CD14-positive monocyte (primary cell): ENCODE measurements around the gene CNTN4. TPM values are rescaled to one million over a fixed set of nuclear protein-coding genes. Genes with fewer than 3 reads are reported as not detected.

ENCODE experiments used
- DNase-seq, 3 donors: peaks; one replicate each; pipeline ENCODE4 v3.0.0-alpha.2; 2011 to 2022
- H2AFZ ChIP-seq: 2 replicates; pipeline ENCODE4 v1.6.0; 2012; ENCODE audit warnings: mild to moderate bottlenecking, low read depth, low read length, inconsistent platforms; ENCODE audit not compliant: insufficient read depth, poor library complexity, severe bottlenecking
- H3K27ac ChIP-seq, 2 donors: 1 replicate in 1 of 2; 2 replicates in 1 of 2; pipeline ENCODE4 v1.5.1; 2012 to 2013; ENCODE audit warnings: low read length in 2 of 2, control low read depth in 1 of 2, inconsistent platforms in 1 of 2, low read depth in 1 of 2, mild to moderate bottlenecking in 1 of 2
- H3K27me3 ChIP-seq, 2 donors: one replicate each; pipeline versions ENCODE4 v1.6.0 to v1.6.1; 2011 to 2013; ENCODE audit warnings: low read length in 2 of 2; ENCODE audit not compliant: control insufficient read depth in 2 of 2, insufficient read depth in 2 of 2
- H3K36me3 ChIP-seq, 2 donors: replicated peaks in 1 of 2; 1 replicate in 1 of 2; 2 replicates in 1 of 2; pipeline versions ENCODE4 v1.5.1 to v1.6.1; 2012 to 2013; ENCODE audit warnings: low read length in 2 of 2, control low read depth in 1 of 2, inconsistent platforms in 1 of 2, mild to moderate bottlenecking in 1 of 2; ENCODE audit not compliant: insufficient read depth in 2 of 2, control insufficient read depth in 1 of 2
- H3K4me1 ChIP-seq, 2 donors: 1 replicate in 1 of 2; 2 replicates in 1 of 2; pipeline versions ENCODE4 v1.5.1 to v1.6.1; 2012 to 2013; ENCODE audit warnings: low read length in 2 of 2, control low read depth in 1 of 2, inconsistent platforms in 1 of 2, mild to moderate bottlenecking in 1 of 2, moderate library complexity in 1 of 2; ENCODE audit not compliant: insufficient read depth in 2 of 2, control insufficient read depth in 1 of 2
- H3K4me2 ChIP-seq: replicated peaks from 2 replicates; pipeline ENCODE3; 2012; ENCODE audit warnings: low read length, moderate library complexity, mild to moderate bottlenecking; ENCODE audit not compliant: poor library complexity, severe bottlenecking; ENCODE audit errors: extremely low read depth
- H3K4me3 ChIP-seq, 3 experiments: fragments of 200-600 bp in 1 of 3; sonication (generic) in 1 of 3; replicated peaks in 1 of 3; 1 replicate in 2 of 3; 2 replicates in 1 of 3; pipeline ENCODE4 v1.5.1; 2011 to 2013; ENCODE audit warnings: low read length in 3 of 3, mild to moderate bottlenecking in 3 of 3, control low read depth in 2 of 3, low read depth in 2 of 3, inconsistent platforms in 1 of 3, moderate library complexity in 1 of 3
- H3K79me2 ChIP-seq: 2 replicates; pipeline ENCODE4 v1.6.0; 2012; ENCODE audit warnings: mild to moderate bottlenecking, control low read depth, inconsistent platforms, low read length, moderate library complexity; ENCODE audit not compliant: insufficient read depth
- H3K9ac ChIP-seq: 2 replicates; pipeline ENCODE4 v1.6.0; 2017; ENCODE audit warnings: low read length, mild to moderate bottlenecking; ENCODE audit not compliant: insufficient read depth, poor library complexity, severe bottlenecking
- H3K9me3 ChIP-seq, 2 donors: replicated peaks in 1 of 2; 1 replicate in 1 of 2; 2 replicates in 1 of 2; pipeline versions ENCODE4 v1.5.1 to v1.6.1; 2012 to 2013; ENCODE audit warnings: low read length in 2 of 2, control low read depth in 1 of 2; ENCODE audit not compliant: control insufficient read depth in 1 of 2, insufficient read depth in 1 of 2
- H4K20me1 ChIP-seq: 2 replicates; pipeline ENCODE4 v1.6.0; 2012; ENCODE audit warnings: mild to moderate bottlenecking, low read length, control low read depth, moderate library complexity; ENCODE audit not compliant: insufficient read depth
- H3K27ac Mint-ChIP-seq, 7 donors: one replicate each; pipeline ENCODE4 v1.8.0; 2020; ENCODE audit warnings: mild to moderate bottlenecking in 7 of 7, mixed read lengths in 7 of 7, moderate library complexity in 6 of 7, inconsistent platforms in 2 of 7
- H3K27me3 Mint-ChIP-seq, 3 donors: one replicate each; pipeline ENCODE4 v1.8.0; 2021 to 2022; ENCODE audit warnings: low read depth in 3 of 3, mild to moderate bottlenecking in 3 of 3, mixed read lengths in 3 of 3, moderate library complexity in 3 of 3, inconsistent platforms in 1 of 3
- H3K36me3 Mint-ChIP-seq, 2 donors: one replicate each; pipeline ENCODE4 v1.8.0; 2020; ENCODE audit warnings: mixed read lengths in 2 of 2, inconsistent platforms in 1 of 2, mild to moderate bottlenecking in 1 of 2
- H3K4me1 Mint-ChIP-seq: one replicate; pipeline ENCODE4 v1.8.0; 2020; ENCODE audit warnings: mild to moderate bottlenecking, mixed read lengths
- H3K4me3 Mint-ChIP-seq, 2 donors: one replicate each; pipeline ENCODE4 v1.8.0; 2020; ENCODE audit warnings: mild to moderate bottlenecking in 2 of 2, mixed read lengths in 2 of 2, moderate library complexity in 1 of 2
- H3K9me3 Mint-ChIP-seq, 7 donors: one replicate each; pipeline ENCODE4 v1.8.0; 2020 to 2022; ENCODE audit warnings: mixed read lengths in 7 of 7, mild to moderate bottlenecking in 6 of 7, moderate library complexity in 6 of 7, inconsistent platforms in 2 of 7
- CTCF ChIP-seq: fragments of 200-600 bp; IDR thresholded peaks from one replicate; pipeline ENCODE4 v1.8.0; 2022; ENCODE audit warnings: antibody characterized with exemption, mild to moderate bottlenecking
- WGBS: methylation state at CpG from one replicate; pipeline ENCODE4 v1.1.5; 2013; ENCODE audit warnings: missing lambda C conversion rate; ENCODE audit not compliant: insufficient coverage; 5-methylcytosine and 5-hydroxymethylcytosine counted together
- intact Hi-C, 2 donors: fragments of 100-400 bp; cut with micrococcal nuclease; formaldehyde crosslinking; loops; one replicate each; pipeline versions ENCODE4 v1.15.0 to v1.15.1; 2023
- polyA plus RNA-seq, 3 donors: library from polyadenylated mRNA; depleted of rRNA in 1 of 3; unstranded in 2 of 3; stranded (reverse) in 1 of 3; fragments of 300-500 nt in 2 of 3; fragments of >200 nt in 1 of 3; fragmentation: Illumina TruSeq in 2 of 3; gene quantifications; 1 replicate in 2 of 3; 2 replicates in 1 of 3; pipeline ENCODE4 v1.2.3, GENCODE V29; 2012 to 2021

CNTN4 gene
- polyA plus RNA-seq, 3 donors, result not detected

GRCh38 chr3:3101660-3102458 is 1003.2 kb downstream of the CNTN4 start:
- no peak for DNase-seq
- Mint-ChIP-seq H3K27me3 (peaks cover 0 to 6% (median 3%) of the 10 kb centered on the region in 3 donors), H3K9me3 (peaks cover 0 to 4% (median 0%) of the 10 kb centered on the region in 7 donors), H3K27ac (no peak overlapping the region), H3K36me3 (no peaks in the 10 kb centered on the region), H3K4me1 (no peaks in the 10 kb centered on the region), H3K4me3 (no peak overlapping the region)
- H3K27me3 ChIP-seq, result no peaks in the 10 kb centered on the region
- no peak overlapping the region for H2AFZ ChIP-seq
- no peaks in the 10 kb centered on the region for H4K20me1 ChIP-seq
- H3K79me2 ChIP-seq, result no peaks in the 10 kb centered on the region
- no peaks in the 10 kb centered on the region for H3K4me1 ChIP-seq
- no peak overlapping the region for H3K4me3 ChIP-seq
- WGBS, result no CpG with 5 or more reads among the region's 6 CpGs
- intact Hi-C loops, result no loop called here
- no peaks in the 10 kb centered on the region for H3K36me3 ChIP-seq
- no peak overlapping the region for H3K4me2 ChIP-seq
- TF ChIP-seq CTCF, result no peak
- no peaks in the 10 kb centered on the region for H3K9me3 ChIP-seq
- H3K9ac ChIP-seq, result no peak overlapping the region
- H3K27ac ChIP-seq, result no peak overlapping the region

- peaks cover 0 to 4% (median 0%) of the 10 kb centered on the region in 7 donors for H3K9me3 Mint-ChIP-seq
- Histone ChIP-seq H3K79me2 (no peaks in the 10 kb centered on the region), H3K36me3 (no peaks in the 10 kb centered on the region), H4K20me1 (no peaks in the 10 kb centered on the region), H3K4me3 (no peak overlapping the region), H3K4me2 (no peak overlapping the region), H3K27me3 (no peaks in the 10 kb centered on the region), H3K4me1 (no peaks in the 10 kb centered on the region), H3K27ac (no peak overlapping the region), H3K9me3 (no peaks in the 10 kb centered on the region), H2AFZ (no peak overlapping the region), H3K9ac (no peak overlapping the region)
- WGBS, result 83% methylated on average over 6 of the region's 6 CpGs
- no peak overlapping the region for H3K4me3 Mint-ChIP-seq
- intact Hi-C loops, result no loop called here
- no peaks in the 10 kb centered on the region for H3K36me3 Mint-ChIP-seq
- H3K27me3 Mint-ChIP-seq, result peaks cover 0 to 9% (median 5%) of the 10 kb centered on the region in 3 donors
- no peak for TF ChIP-seq CTCF
- H3K27ac Mint-ChIP-seq, result no peak overlapping the region
- H3K4me1 Mint-ChIP-seq, result no peaks in the 10 kb centered on the region
- DNase-seq, result no peak
Observed at GRCh38 chr3:3102751-3103150, 1004.1 kb downstream of the CNTN4 start.
